GM19467 (cell line): ENCODE measurements around the gene ITPRIPL1.

Source experiments
- ATAC-seq: cut with Tn5 transposase; IDR thresholded peaks from one replicate; pipeline ENCODE4 v1.9.1; 2021; ENCODE audit warnings: mild to moderate bottlenecking, moderate library complexity; ENCODE audit not compliant: unreplicated experiment

The ITPRIPL1 gene

DNA sequence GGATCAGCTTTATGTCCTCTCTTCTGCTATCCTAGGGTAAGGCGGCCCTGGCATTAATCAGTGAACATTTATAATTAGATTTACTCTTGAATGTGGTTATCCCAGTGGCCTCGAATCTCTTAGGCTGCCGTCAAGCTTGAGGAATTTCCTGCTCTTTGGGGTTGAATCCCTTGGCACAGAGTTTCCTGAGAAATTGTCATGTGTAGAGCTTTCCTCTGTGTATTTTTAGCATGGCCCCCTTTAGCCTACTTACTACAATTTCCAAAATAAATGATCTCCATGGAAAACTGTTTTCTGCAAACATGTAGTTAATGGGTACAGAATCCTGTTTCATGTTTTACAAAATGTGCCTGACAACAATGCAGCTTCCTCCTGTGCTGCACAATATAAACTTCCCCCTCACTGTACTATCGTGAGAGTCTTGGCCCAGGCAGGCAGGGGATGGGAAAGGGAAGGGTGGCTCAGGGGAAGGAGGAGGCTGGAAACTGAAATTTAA lies 28.5 kb downstream of the ITPRIPL1 start:
- ATAC-seq: no peak

GRCh38 chr2:96354492-96354891 lies 29.4 kb downstream of the ITPRIPL1 start:
- ATAC-seq: no peak

- ATAC-seq: no peak
Measured at GRCh38 chr2:96356889-96357288, 31.8 kb downstream of the ITPRIPL1 start.

GRCh38 chr2:96359310-96359709 lies 34.2 kb downstream of the ITPRIPL1 start:
- no peak for ATAC-seq

GRCh38 chr2:96359866-96360265 lies 34.7 kb downstream of the ITPRIPL1 start:
- ATAC-seq: no peak

DNA sequence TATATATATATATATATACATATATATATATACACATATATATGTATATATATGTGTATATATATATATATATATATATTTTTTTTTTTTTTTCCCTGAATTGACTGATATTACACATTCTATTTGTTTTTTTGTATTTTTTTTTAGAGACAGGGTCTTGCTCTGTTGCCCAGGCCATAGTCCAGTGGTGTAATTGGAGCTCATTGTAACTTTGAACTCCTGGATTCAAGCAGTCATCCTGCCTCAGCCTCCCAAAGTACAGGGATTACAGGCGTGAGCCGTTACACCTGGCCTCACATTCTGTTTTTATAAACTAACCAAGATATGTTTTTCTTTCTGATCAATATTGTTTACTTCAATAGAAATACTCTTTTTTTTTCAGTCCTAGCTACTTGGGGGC lies 36.6 kb downstream of the ITPRIPL1 start:
- ATAC-seq: no peak

- ATAC-seq: no peak
Measured at GRCh38 chr2:96369186-96369585, 44.1 kb downstream of the ITPRIPL1 start.

DNA sequence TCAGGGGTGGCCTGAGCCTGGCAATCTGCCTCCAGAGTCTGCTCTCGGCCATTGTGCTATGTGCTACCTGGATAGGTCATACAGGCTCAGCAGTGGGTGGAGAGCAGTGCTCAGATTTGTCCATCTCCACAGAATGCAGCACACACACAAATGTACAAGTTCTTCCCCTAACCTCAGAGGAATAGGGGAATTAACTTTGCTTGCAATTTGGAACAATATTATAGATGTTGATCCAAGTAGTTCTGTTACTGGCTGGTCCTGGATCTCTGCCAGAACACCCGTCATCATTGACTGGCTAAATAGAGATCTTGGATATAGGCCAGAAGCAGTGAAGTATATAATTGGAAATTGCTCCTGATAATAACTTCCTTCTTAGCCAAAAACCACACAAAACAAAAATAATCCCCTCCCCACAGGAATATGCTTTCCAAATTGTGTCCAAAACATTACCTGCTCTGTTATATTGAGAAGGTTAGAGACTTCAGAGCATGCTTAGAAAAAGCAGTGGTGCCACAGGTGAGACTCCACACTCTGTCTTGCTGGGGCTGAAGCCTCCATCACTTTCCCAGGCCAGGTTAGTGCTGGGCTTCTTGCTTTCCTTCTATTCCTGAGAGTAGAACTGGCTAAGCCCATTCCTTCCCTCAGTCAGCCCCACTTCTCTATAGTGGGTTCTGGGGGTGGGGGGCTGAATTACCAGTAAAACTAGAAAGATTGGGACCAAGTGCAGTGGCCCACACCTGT lies 49.3 kb downstream of the ITPRIPL1 start:
- no peak for ATAC-seq
